H9 (cell line): Measurements from ENCODE around the gene CCDC57. TPM values are rescaled to one million over a fixed set of nuclear protein-coding genes. Genes with fewer than 3 reads are reported as not detected.

Experiments used
- DNase-seq: peaks from one replicate; pipeline ENCODE4 v3.0.0-alpha.2; 2017
- H2AFZ ChIP-seq: one replicate; pipeline ENCODE4 v1.6.1; 2013; ENCODE audit warnings: mild to moderate bottlenecking, low read length, control low read depth, moderate library complexity
- H2AK5ac ChIP-seq: 2 replicates; pipeline ENCODE4 v1.6.1; 2013; ENCODE audit warnings: low read length, control low read depth, mixed read lengths; ENCODE audit not compliant: insufficient read length
- H2BK120ac ChIP-seq: one replicate; pipeline ENCODE4 v1.6.1; 2013; ENCODE audit warnings: low read depth, mild to moderate bottlenecking, low read length, control low read depth, inconsistent platforms; ENCODE audit not compliant: poor library complexity, severe bottlenecking
- H2BK12ac ChIP-seq: 2 replicates; pipeline ENCODE4 v1.6.1; 2013; ENCODE audit warnings: low read length, control low read depth, mixed read lengths, low read depth; ENCODE audit not compliant: insufficient read length
- H2BK15ac ChIP-seq: 2 replicates; pipeline ENCODE4 v1.6.1; 2013; ENCODE audit warnings: low read depth, low read length, control low read depth
- H2BK20ac ChIP-seq: one replicate; pipeline ENCODE4 v1.6.1; 2013; ENCODE audit warnings: low read depth, mild to moderate bottlenecking, low read length, control low read depth, inconsistent platforms; ENCODE audit not compliant: poor library complexity, severe bottlenecking
- H2BK5ac ChIP-seq: 2 replicates; pipeline ENCODE4 v1.6.1; 2013; ENCODE audit warnings: low read length, control low read depth, mixed read lengths; ENCODE audit not compliant: insufficient read length
- H3K14ac ChIP-seq: 2 replicates; pipeline ENCODE4 v1.6.1; 2013; ENCODE audit warnings: low read length, control low read depth; ENCODE audit not compliant: insufficient read depth
- H3K18ac ChIP-seq: 2 replicates; pipeline ENCODE4 v1.6.1; 2013; ENCODE audit warnings: low read depth, mild to moderate bottlenecking, mixed read lengths, low read length, control low read depth; ENCODE audit not compliant: insufficient read length
- H3K23ac ChIP-seq: 2 replicates; pipeline ENCODE4 v1.6.1; 2013; ENCODE audit warnings: low read length, control low read depth, mixed read lengths, low read depth; ENCODE audit not compliant: insufficient read length
- H3K23me2 ChIP-seq: 2 replicates; pipeline ENCODE4 v1.6.1; 2013; ENCODE audit warnings: low read depth, mild to moderate bottlenecking, mixed read lengths, low read length, control low read depth; ENCODE audit not compliant: insufficient read length, poor library complexity, severe bottlenecking
- H3K27ac ChIP-seq: 2 replicates; pipeline ENCODE4 v1.5.1; 2013; ENCODE audit warnings: low read length, control low read depth, mixed read lengths, low read depth; ENCODE audit not compliant: insufficient read length
- H3K27me3 ChIP-seq: 2 replicates; pipeline ENCODE4 v1.6.1; 2013; ENCODE audit warnings: low read length, control low read depth, inconsistent platforms; ENCODE audit not compliant: insufficient read depth
- H3K4ac ChIP-seq: 2 replicates; pipeline ENCODE4 v1.6.1; 2013; ENCODE audit warnings: low read depth, mild to moderate bottlenecking, control low read depth, inconsistent platforms, low read length, moderate library complexity
- H3K4me1 ChIP-seq: 2 replicates; pipeline ENCODE4 v1.6.1; 2013; ENCODE audit warnings: low read length, control low read depth, inconsistent platforms; ENCODE audit not compliant: insufficient read depth
- H3K4me2 ChIP-seq: 2 replicates; pipeline ENCODE4 v1.6.1; 2013; ENCODE audit warnings: low read length, control low read depth, mixed read lengths; ENCODE audit not compliant: insufficient read length, insufficient read depth
- H3K56ac ChIP-seq: 2 replicates; pipeline ENCODE4 v1.6.1; 2013; ENCODE audit warnings: low read depth, mild to moderate bottlenecking, mixed read lengths, low read length, control low read depth; ENCODE audit not compliant: insufficient read length
- H3K79me1 ChIP-seq: 2 replicates; pipeline ENCODE4 v1.6.1; 2013; ENCODE audit warnings: low read depth, mild to moderate bottlenecking, moderate library complexity, low read length, control low read depth, inconsistent platforms; ENCODE audit not compliant: insufficient read depth, poor library complexity, severe bottlenecking
- H3K79me2 ChIP-seq: 2 replicates; pipeline ENCODE4 v1.6.1; 2013; ENCODE audit warnings: low read length, control low read depth, inconsistent platforms; ENCODE audit not compliant: insufficient read depth
- H3K9ac ChIP-seq: 2 replicates; pipeline ENCODE4 v1.6.1; 2013; ENCODE audit warnings: low read length, control low read depth, mixed read lengths; ENCODE audit not compliant: insufficient read length; ENCODE audit errors: extremely low read depth
- H3K9me3 ChIP-seq: one replicate; pipeline ENCODE4 v1.6.1; 2013; ENCODE audit warnings: low read depth, low read length, inconsistent platforms; ENCODE audit not compliant: control insufficient read depth
- H3T11ph ChIP-seq: one replicate; pipeline ENCODE4 v1.6.1; 2013; ENCODE audit warnings: mild to moderate bottlenecking, low read length, control low read depth, inconsistent platforms
- H4K20me1 ChIP-seq: one replicate; pipeline ENCODE4 v1.6.1; 2013; ENCODE audit not compliant: control insufficient read depth, insufficient read length, insufficient read depth
- H4K5ac ChIP-seq: 2 replicates; pipeline ENCODE4 v1.6.1; 2013; ENCODE audit warnings: low read depth, mild to moderate bottlenecking, mixed read lengths, low read length, control low read depth; ENCODE audit not compliant: insufficient read length
- H4K8ac ChIP-seq: replicated peaks from 2 replicates; pipeline ENCODE4 v1.6.1; 2013; ENCODE audit warnings: low read length, control low read depth, mixed read lengths, low read depth; ENCODE audit not compliant: insufficient read length
- H4K91ac ChIP-seq: 2 replicates; pipeline ENCODE4 v1.6.1; 2013; ENCODE audit warnings: low read depth, mild to moderate bottlenecking, moderate library complexity, mixed read lengths, low read length, control low read depth; ENCODE audit not compliant: insufficient read length
- H3K27ac Mint-ChIP-seq, 3 experiments: 2 replicates in 2 of 3; 3 replicates in 1 of 3; pipeline ENCODE4 v1.8.0; 2020 to 2021; ENCODE audit warnings: mixed read lengths in 3 of 3, mild to moderate bottlenecking in 1 of 3, moderate library complexity in 1 of 3
- H3K27me3 Mint-ChIP-seq: 2 replicates; pipeline ENCODE4 v1.8.0; 2021; ENCODE audit warnings: low read depth, mild to moderate bottlenecking, moderate library complexity, mixed read lengths
- H3K36me3 Mint-ChIP-seq, 3 experiments: 2 replicates in 2 of 3; 3 replicates in 1 of 3; pipeline ENCODE4 v1.8.0; 2020 to 2021; ENCODE audit warnings: low read depth in 3 of 3, mixed read lengths in 3 of 3; ENCODE audit not compliant: insufficient read depth in 1 of 3
- H3K4me1 Mint-ChIP-seq, 2 experiments: 2 replicates each; pipeline ENCODE4 v1.8.0; 2020; ENCODE audit warnings: mixed read lengths in 2 of 2
- H3K4me3 Mint-ChIP-seq, 2 experiments: 2 replicates in 1 of 2; 3 replicates in 1 of 2; pipeline ENCODE4 v1.8.0; 2020 to 2021; ENCODE audit warnings: mild to moderate bottlenecking in 2 of 2, mixed read lengths in 2 of 2, moderate library complexity in 1 of 2
- H3K9me3 Mint-ChIP-seq, 2 experiments: 2 replicates in 1 of 2; 3 replicates in 1 of 2; pipeline ENCODE4 v1.8.0; 2020; ENCODE audit warnings: mild to moderate bottlenecking in 2 of 2, mixed read lengths in 2 of 2, moderate library complexity in 1 of 2
- CTCF ChIP-seq: fragments of 200-600 bp; sonication (generic); conservative IDR thresholded peaks from 3 replicates; pipeline ENCODE4 v1.8.0; 2021; ENCODE audit warnings: antibody characterized with exemption, mild to moderate bottlenecking
- WGBS: extraction: QIAGEN DNeasy Blood & Tissue Kit; methylation state at CpG from one replicate; pipeline ENCODE4 v1.1.7; 2013; ENCODE audit warnings: missing lambda C conversion rate, low lambda C conversion rate, mixed read lengths; ENCODE audit not compliant: insufficient read length; ENCODE audit errors: extremely low coverage; 5-methylcytosine and 5-hydroxymethylcytosine counted together
- total RNA-seq: library from RNA; stranded (reverse); gene quantifications from 2 replicates; pipeline ENCODE4 v1.2.1, GENCODE V29; 2021

CCDC57 gene
- total RNA-seq, 1 experiment from 2014 or later, result 11.0 TPM

DNA sequence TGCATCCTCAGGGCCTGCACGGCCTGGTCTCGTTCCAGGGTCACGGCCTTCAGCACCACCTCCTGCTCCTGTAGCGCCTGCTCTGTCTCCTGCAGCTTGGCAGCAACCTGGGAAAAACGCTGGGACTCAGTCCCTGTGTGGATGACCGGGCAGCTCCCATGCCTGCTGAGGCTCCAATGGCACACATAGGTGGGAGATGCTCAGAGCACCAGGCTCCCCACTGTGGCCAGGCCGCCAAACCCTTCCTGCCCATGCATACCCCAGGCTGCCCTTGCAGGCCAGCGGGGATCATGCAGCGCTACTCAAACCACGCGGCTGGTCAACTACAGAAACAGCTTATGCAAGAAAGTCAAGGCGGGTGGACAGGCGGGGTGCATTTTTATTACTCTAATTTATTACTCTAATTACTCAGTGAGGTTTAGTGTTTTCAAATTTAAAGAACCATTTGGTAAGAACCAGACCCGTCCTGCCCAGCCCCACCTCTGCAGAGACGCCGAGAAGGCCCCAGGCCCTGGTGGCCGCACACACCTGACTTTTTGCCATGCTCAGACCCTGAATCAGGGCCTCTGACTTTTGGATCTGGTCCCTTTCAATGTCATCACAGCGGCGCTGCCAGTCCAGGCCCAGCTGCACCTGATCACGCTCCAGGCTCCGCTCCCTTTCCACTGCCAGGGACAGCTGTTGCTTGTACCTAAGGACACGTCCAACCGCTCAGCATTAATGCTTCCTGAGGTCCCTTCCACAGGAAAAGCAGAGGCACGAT, 34.0 kb downstream of the CCDC57 start:
- Histone ChIP-seq H4K5ac (no peak overlapping the region), H3K14ac (no peak overlapping the region; the same call in 1 of the 2 replicates), H3K79me1 (no peaks in the 10 kb centered on the region), H4K91ac (no peak overlapping the region), H3K4me2 (no peak overlapping the region), H3K4me1 (no peaks in the 10 kb centered on the region), H2BK20ac (no peak overlapping the region), H3K56ac (no peak overlapping the region), H3K27me3 (peaks cover 48% of the 10 kb centered on the region), H3K18ac (no peak overlapping the region), H2BK12ac (no peak overlapping the region), H3K27ac (no peak overlapping the region), H2BK15ac (no peak overlapping the region), H2AK5ac (no peak overlapping the region), H3K9ac (no peak overlapping the region), H4K20me1 (no peaks in the 10 kb centered on the region), H2AFZ (no peak overlapping the region), H4K8ac (no peak overlapping the region), H2BK5ac (no peak overlapping the region), H3K23me2 (no peaks in the 10 kb centered on the region), H3T11ph (no peak overlapping the region), H2BK120ac (no peak overlapping the region), H3K23ac (no peak overlapping the region), H3K79me2 (no peaks in the 10 kb centered on the region), H3K9me3 (no peaks in the 10 kb centered on the region), H3K4ac (no peak overlapping the region)
- peaks cover 93% of the 10 kb centered on the region for H3K27me3 Mint-ChIP-seq
- no CpG with 5 or more reads among the region's 24 CpGs for WGBS
- no peak for DNase-seq
- peaks cover 22 to 25% of the 10 kb centered on the region in 2 experiments for H3K4me1 Mint-ChIP-seq
- peaks cover 6 to 13% (median 12%) of the 10 kb centered on the region in 3 experiments for H3K36me3 Mint-ChIP-seq
- H3K27ac Mint-ChIP-seq, result no peak overlapping the region
- no peaks in the 10 kb centered on the region; a peak in 1 of 5 replicates for H3K9me3 Mint-ChIP-seq
- TF ChIP-seq CTCF, result no peak
- no peak overlapping the region for H3K4me3 Mint-ChIP-seq
